Left ventricle myocardium inferior (tissue), 1 donor: Measurements from ENCODE around the gene GFOD2. TPM values are rescaled to one million over a fixed set of nuclear protein-coding genes. Genes with fewer than 3 reads are reported as not detected.

Experiments used
- DNase-seq: peaks from one replicate; pipeline ENCODE4 v3.0.0-alpha.2; 2020
- H3K27ac ChIP-seq: fragments of 200-600 bp; replicated peaks from 2 replicates; pipeline ENCODE4 v1.8.0; 2021
- H3K27me3 ChIP-seq: fragments of 200-600 bp; 2 replicates; pipeline ENCODE4 v1.8.0; 2021; ENCODE audit warnings: low read depth
- H3K36me3 ChIP-seq: fragments of 200-600 bp; 2 replicates; pipeline ENCODE4 v1.8.0; 2021
- H3K4me1 ChIP-seq: fragments of 200-600 bp; 2 replicates; pipeline ENCODE4 v1.8.0; 2021
- H3K4me3 ChIP-seq: fragments of 200-600 bp; 2 replicates; pipeline ENCODE4 v1.8.0; 2021; ENCODE audit warnings: mild to moderate bottlenecking, moderate library complexity
- H3K9me3 ChIP-seq: fragments of 200-600 bp; replicated peaks from 2 replicates; pipeline ENCODE4 v1.8.0; 2021
- intact Hi-C: fragments of 100-400 bp; cut with micrococcal nuclease; formaldehyde crosslinking; loops from one replicate; pipeline ENCODE4 v1.11.0; 2022
- total RNA-seq: library from RNA; stranded (reverse); fragmentation: NEBNext Ultra II Directional; extraction: Animal tissue kit (Norgen Biotek cat#: 25700); gene quantifications from one replicate; pipeline ENCODE4 v1.2.1, GENCODE V29; 2021
- TF ChIP-seq, protein P1 (sequence below): fragments of 200-600 bp; IDR thresholded peaks from 2 replicates; pipeline ENCODE4 v1.8.0; 2021; ENCODE audit warnings: antibody characterized with exemption, mild to moderate bottlenecking, borderline replicate concordance
- donor health status: DM: no; HTN: yes; CAD: no; lungs with severe emphysema.

Gene GFOD2
- total RNA-seq, 1 donor from 2014 or later, result 11.1 TPM

GRCh38 chr16:67746846-67747245, 27.7 kb upstream of the GFOD2 start:
- TF ChIP-seq, protein P1, sequence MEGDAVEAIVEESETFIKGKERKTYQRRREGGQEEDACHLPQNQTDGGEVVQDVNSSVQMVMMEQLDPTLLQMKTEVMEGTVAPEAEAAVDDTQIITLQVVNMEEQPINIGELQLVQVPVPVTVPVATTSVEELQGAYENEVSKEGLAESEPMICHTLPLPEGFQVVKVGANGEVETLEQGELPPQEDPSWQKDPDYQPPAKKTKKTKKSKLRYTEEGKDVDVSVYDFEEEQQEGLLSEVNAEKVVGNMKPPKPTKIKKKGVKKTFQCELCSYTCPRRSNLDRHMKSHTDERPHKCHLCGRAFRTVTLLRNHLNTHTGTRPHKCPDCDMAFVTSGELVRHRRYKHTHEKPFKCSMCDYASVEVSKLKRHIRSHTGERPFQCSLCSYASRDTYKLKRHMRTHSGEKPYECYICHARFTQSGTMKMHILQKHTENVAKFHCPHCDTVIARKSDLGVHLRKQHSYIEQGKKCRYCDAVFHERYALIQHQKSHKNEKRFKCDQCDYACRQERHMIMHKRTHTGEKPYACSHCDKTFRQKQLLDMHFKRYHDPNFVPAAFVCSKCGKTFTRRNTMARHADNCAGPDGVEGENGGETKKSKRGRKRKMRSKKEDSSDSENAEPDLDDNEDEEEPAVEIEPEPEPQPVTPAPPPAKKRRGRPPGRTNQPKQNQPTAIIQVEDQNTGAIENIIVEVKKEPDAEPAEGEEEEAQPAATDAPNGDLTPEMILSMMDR, result no peak

DNA sequence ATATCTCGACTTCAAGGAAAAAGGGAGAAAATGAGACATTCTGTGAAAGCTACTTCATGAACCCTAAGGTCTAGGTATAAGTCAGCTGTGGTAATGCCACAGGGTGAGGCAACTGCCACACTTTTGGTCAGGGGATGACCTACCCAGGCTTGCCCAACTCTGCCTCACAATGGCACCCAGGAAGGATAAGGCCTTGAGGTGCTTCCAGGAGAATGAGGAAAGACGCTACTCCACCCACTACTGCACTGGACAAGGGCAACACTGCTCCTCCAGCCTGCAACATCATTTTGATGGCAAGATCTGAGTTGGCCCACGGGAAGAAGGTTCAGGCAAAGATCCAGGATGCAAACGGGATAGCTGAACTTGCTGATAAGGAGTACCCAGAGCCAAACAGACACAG, 22.0 kb upstream of the GFOD2 start:
- intact Hi-C loops, result no loop called here
- H3K27ac ChIP-seq, result no peak overlapping the region
- H3K4me3 ChIP-seq, result no peak overlapping the region
- TF ChIP-seq, protein P1, result no peak
- H3K27me3 ChIP-seq, result no peaks in the 10 kb centered on the region
- peaks cover 56% of the 10 kb centered on the region for H3K36me3 ChIP-seq
- no peak for DNase-seq
- no peaks in the 10 kb centered on the region for H3K9me3 ChIP-seq
- H3K4me1 ChIP-seq, result no peaks in the 10 kb centered on the region

More at GRCh38 chr16:67746846-67747245, 27.7 kb upstream of the GFOD2 start:
- Histone ChIP-seq H3K27ac (no peak overlapping the region), H3K4me1 (no peaks in the 10 kb centered on the region), H3K4me3 (no peak overlapping the region), H3K9me3 (no peaks in the 10 kb centered on the region), H3K27me3 (no peaks in the 10 kb centered on the region), H3K36me3 (peaks cover 28% of the 10 kb centered on the region)
- intact Hi-C loops, result no loop called here
- no peak for DNase-seq

- Histone ChIP-seq H3K27ac (no peak overlapping the region), H3K9me3 (no peaks in the 10 kb centered on the region), H3K36me3 (peaks cover 56% of the 10 kb centered on the region), H3K4me1 (no peaks in the 10 kb centered on the region), H3K4me3 (no peak overlapping the region), H3K27me3 (no peaks in the 10 kb centered on the region)
- no peak for DNase-seq
- TF ChIP-seq, protein P1, result no peak
- intact Hi-C loops, result no loop called here
These were observed 21.3 kb upstream of the GFOD2 start for GRCh38 chr16:67740391-67740790.

DNA sequence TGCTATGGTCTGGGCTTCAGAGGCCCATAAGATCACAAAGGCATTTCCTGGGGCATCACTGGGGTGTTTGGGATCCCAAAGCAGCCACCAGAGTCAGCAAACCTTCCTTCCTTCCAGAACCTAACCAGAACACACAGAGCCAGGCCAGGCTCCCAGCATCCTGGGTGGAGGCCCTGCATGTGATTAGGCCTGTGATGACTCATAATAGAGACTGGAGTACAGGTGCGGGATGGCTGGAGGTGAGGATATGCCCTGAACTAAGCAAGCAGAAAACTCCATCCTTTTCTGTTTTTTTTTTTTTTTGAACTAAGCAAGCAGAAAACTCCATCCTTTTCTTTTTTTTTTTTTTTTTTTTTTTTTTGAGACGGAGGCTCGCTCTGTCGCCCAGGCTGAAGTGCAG, 17.7 kb upstream of the GFOD2 start:
- DNase-seq, result no peak
- intact Hi-C loops, result no loop called here
- no peak overlapping the region for H3K27ac ChIP-seq
- H3K4me1 ChIP-seq, result no peaks in the 10 kb centered on the region
- TF ChIP-seq, protein P1, result no peak
- no peaks in the 10 kb centered on the region for H3K9me3 ChIP-seq
- H3K27me3 ChIP-seq, result no peaks in the 10 kb centered on the region
- no peak overlapping the region for H3K4me3 ChIP-seq
- peaks cover 54% of the 10 kb centered on the region for H3K36me3 ChIP-seq

GRCh38 chr16:67734731-67735201, 15.7 kb upstream of the GFOD2 start:
- intact Hi-C loops, result no loop called here
- no peak for DNase-seq
- Histone ChIP-seq H3K9me3 (no peaks in the 10 kb centered on the region), H3K27ac (no peak overlapping the region), H3K4me3 (no peak overlapping the region), H3K4me1 (no peaks in the 10 kb centered on the region), H3K27me3 (no peaks in the 10 kb centered on the region), H3K36me3 (peaks cover 56% of the 10 kb centered on the region)
- TF ChIP-seq, protein P1, result no peak
